ENCODE results near the gene TUG1. TPM values are rescaled to one million over a fixed set of nuclear protein-coding genes. Genes with fewer than 3 reads are reported as not detected.

TUG1 gene
- total RNA-seq, 1 experiment from 2014 or later = 122 TPM

DNA sequence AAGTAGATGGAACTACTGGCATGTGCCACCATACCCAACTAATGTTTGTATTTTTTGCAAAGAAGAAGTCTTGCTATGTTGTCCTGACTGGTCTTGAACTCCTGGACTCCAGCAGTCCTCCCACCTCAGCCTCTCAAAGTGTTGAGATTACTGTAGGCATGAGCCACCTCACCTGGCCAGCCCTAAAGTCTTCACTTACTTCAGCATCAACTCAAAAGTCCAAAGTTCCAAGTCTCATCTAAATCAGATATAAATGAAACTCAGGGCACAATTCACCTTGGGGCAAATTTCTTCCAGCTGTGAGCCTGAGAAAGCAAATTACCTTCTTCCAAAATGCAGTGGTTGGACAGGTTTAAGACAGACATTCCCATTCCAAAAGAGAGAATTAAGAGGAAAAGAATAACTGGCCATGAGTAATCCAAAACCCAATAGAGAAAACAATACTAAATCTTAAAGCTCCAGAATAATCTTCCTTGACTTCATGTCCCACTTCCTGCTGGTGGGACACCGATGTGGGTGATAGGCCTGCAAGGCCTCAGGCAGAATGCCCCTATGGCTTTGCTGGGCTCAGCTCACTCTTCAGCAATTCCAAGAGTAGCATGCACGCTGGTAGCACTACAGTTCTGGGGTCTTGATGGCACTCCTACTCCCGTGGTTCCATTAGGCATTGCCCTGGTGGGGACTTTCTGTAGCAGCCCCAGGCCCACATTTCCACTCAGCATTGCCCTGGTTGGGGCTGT lies 50.3 kb downstream of the TUG1 start:
- TF ChIP-seq, protein P1, sequence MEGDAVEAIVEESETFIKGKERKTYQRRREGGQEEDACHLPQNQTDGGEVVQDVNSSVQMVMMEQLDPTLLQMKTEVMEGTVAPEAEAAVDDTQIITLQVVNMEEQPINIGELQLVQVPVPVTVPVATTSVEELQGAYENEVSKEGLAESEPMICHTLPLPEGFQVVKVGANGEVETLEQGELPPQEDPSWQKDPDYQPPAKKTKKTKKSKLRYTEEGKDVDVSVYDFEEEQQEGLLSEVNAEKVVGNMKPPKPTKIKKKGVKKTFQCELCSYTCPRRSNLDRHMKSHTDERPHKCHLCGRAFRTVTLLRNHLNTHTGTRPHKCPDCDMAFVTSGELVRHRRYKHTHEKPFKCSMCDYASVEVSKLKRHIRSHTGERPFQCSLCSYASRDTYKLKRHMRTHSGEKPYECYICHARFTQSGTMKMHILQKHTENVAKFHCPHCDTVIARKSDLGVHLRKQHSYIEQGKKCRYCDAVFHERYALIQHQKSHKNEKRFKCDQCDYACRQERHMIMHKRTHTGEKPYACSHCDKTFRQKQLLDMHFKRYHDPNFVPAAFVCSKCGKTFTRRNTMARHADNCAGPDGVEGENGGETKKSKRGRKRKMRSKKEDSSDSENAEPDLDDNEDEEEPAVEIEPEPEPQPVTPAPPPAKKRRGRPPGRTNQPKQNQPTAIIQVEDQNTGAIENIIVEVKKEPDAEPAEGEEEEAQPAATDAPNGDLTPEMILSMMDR (IDR thresholded peaks at IDR 0.05; ENCODE audit: unreplicated experiment) = no peak
- CTCF ChIA-PET = interaction anchor here (0.7 kb wide), 1 partner anchor 223 kb away, joined by 4 read pairs; no protein-coding TSS in a partner anchor
- Mint-ChIP-seq H3K27me3 (ENCODE audit: unreplicated experiment) (no peaks in the 10 kb centered on the region), H3K4me3 (ENCODE audit: low read depth, unreplicated experiment) (no peak overlapping the region), H3K36me3 (ENCODE audit: insufficient read depth, unreplicated experiment) (no peaks in the 10 kb centered on the region), H3K27ac (ENCODE audit: unreplicated experiment) (no peak overlapping the region), H3K9me3 (ENCODE audit: low read depth, unreplicated experiment) (no peaks in the 10 kb centered on the region), H3K4me1 (ENCODE audit: low read depth, unreplicated experiment) (no peaks in the 10 kb centered on the region)
- DNase-seq = no peak
- intact Hi-C loops (cut with micrococcal nuclease; ENCODE audit: unreplicated experiment) = no loop called here
- BruUV-seq (replicated peaks) = no TSS peak

DNA sequence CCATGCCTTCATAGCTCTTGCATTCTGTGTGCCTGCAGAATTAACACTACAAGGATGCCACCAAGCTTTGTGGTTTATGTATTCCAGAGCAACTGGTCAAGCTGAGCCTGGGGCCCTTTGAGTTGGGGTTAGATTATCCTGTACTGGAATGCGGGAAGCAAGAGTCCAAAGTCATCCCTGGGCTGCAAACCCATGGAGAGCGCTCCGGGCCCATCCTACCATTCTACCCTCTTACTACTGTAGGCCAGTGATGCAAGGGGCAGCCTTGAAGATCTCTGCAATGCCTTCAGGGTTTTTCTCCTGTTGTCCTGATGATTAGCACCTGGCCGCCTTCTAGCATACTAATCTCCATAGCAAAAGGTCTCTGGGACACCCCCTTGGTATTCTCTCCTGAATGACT lies 51.3 kb downstream of the TUG1 start:
- intact Hi-C loops (cut with micrococcal nuclease; ENCODE audit: unreplicated experiment) = no loop called here
- H3K9me3 Mint-ChIP-seq (ENCODE audit: low read depth, unreplicated experiment) = no peaks in the 10 kb centered on the region
- no peaks in the 10 kb centered on the region for H3K4me1 Mint-ChIP-seq (ENCODE audit: low read depth, unreplicated experiment)
- TF ChIP-seq, protein P1 (IDR thresholded peaks at IDR 0.05; ENCODE audit: unreplicated experiment) = no peak
- no peak for DNase-seq
- no peak overlapping the region for H3K27ac Mint-ChIP-seq (ENCODE audit: unreplicated experiment)
- no TSS peak for BruUV-seq (replicated peaks)
- H3K36me3 Mint-ChIP-seq (ENCODE audit: insufficient read depth, unreplicated experiment) = no peaks in the 10 kb centered on the region
- CTCF ChIA-PET = interaction anchor here (0.6 to 0.7 kb wide), 2 partner anchors 25 to 222 kb away, joined by 3 to 4 read pairs; no protein-coding TSS in a partner anchor
- no peak overlapping the region for H3K4me3 Mint-ChIP-seq (ENCODE audit: low read depth, unreplicated experiment)
- H3K27me3 Mint-ChIP-seq (ENCODE audit: unreplicated experiment) = no peaks in the 10 kb centered on the region

DNA sequence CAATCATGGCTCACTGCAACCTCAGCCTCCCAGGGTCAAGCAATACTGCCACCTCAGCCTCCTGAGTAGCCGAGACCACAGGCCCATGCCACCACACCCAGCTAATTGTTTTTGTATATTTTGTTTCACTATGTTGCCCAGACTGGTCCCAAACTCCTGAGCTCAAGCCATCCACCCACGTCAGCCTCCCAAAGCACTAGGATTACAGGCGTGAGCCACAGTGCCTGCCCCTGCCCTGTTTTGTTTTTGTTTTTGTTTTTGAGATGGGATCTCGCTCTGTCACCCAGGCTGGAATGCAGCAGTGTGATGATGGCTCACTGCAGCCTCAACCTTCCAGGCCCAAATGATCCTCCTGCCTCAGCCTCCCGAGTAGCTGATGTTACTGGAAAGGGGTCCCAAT lies 53.5 kb downstream of the TUG1 start:
- CTCF ChIA-PET = interaction anchor here (1.1 kb wide), 1 partner anchor 14 kb away, joined by 3 read pairs; no protein-coding TSS in a partner anchor
- intact Hi-C loops (cut with micrococcal nuclease; ENCODE audit: unreplicated experiment) = no loop called here
- TF ChIP-seq, protein P1 (IDR thresholded peaks at IDR 0.05; ENCODE audit: unreplicated experiment) = no peak
- no peaks in the 10 kb centered on the region for H3K9me3 Mint-ChIP-seq (ENCODE audit: low read depth, unreplicated experiment)
- H3K4me1 Mint-ChIP-seq (ENCODE audit: low read depth, unreplicated experiment) = no peaks in the 10 kb centered on the region
- no TSS peak for BruUV-seq (replicated peaks)
- DNase-seq = no peak
- H3K36me3 Mint-ChIP-seq (ENCODE audit: insufficient read depth, unreplicated experiment) = no peaks in the 10 kb centered on the region
- no peaks in the 10 kb centered on the region for H3K27me3 Mint-ChIP-seq (ENCODE audit: unreplicated experiment)
- H3K4me3 Mint-ChIP-seq (ENCODE audit: low read depth, unreplicated experiment) = no peak overlapping the region
- H3K27ac Mint-ChIP-seq (ENCODE audit: unreplicated experiment) = no peak overlapping the region

Other genes starting within 250 kb of the TUG1 start
- 37.0 and 38.8 TPM in 2 replicates for gene MORC2, start 491 bp upstream of the TUG1 start, total RNA-seq (2022)
- gene SMTN, start 112.1 kb downstream of the TUG1 start, total RNA-seq (2022) = 59.7 and 61.0 TPM in 2 replicates
- 2.5 TPM in 1 of 2 replicates, not detected in the other for gene SELENOM, start 138.3 kb downstream of the TUG1 start, total RNA-seq (2022)
- 4.1 and 4.2 TPM in 2 replicates for gene INPP5J, start 153.7 kb downstream of the TUG1 start, total RNA-seq (2022)
- not detected in 2 replicates for gene PLA2G3, start 171.2 kb downstream of the TUG1 start, total RNA-seq (2022)
- 19.5 and 20.2 TPM in 2 replicates for gene RNF185, start 190.9 kb downstream of the TUG1 start, total RNA-seq (2022)
- gene LIMK2, start 243.0 kb downstream of the TUG1 start, total RNA-seq (2022) = 59.9 and 60.7 TPM in 2 replicates